ENCODE results near the gene CHRND. TPM values are rescaled to one million over a fixed set of nuclear protein-coding genes. Genes with fewer than 3 reads are reported as not detected.

Gene CHRND
- total RNA-seq (2021) (0.07 to 0.11 TPM in 2 of 3 replicates, not detected in the other), Bru-seq, nascent RNA (not detected)
- long read RNA-seq, experiment 1 = 0 reads
- long read RNA-seq, experiment 2 = 0 reads
- long read RNA-seq, experiment 3 = 0 reads

- Mint-ChIP-seq H3K4me1 (peaks cover 11% of the 10 kb centered on the region), H3K36me3 (no peaks in the 10 kb centered on the region), H3K9me3 (no peaks in the 10 kb centered on the region), H3K27ac (no peak within 1 kb of the TSS), H3K4me3 (no peak within 1 kb of the TSS), H3K27me3 (ENCODE audit: low read depth) (peaks cover 44% of the 10 kb centered on the region)
- ChIA-PET POLR2A (interaction anchor here (0.9 kb wide), 1 partner anchor 13 kb away, joined by 4 read pairs; no protein-coding TSS in a partner anchor), CTCF (interaction anchor here (1.3 to 1.7 kb wide), 5 partner anchors 11 to 158 kb away, joined by 3 to 6 read pairs (median 4); no protein-coding TSS in a partner anchor)
- no peak for TF ChIP-seq KAT7 (CRISPR knock-in tag; IDR thresholded peaks at IDR 0.05; ENCODE audit: borderline replicate concordance)
- TF ChIP-seq ZNF121 (CRISPR knock-in tag; IDR thresholded peaks at IDR 0.05) = no peak
- no peak for TF ChIP-seq TCF7 (CRISPR knock-in tag; IDR thresholded peaks at IDR 0.05; ENCODE audit: low read depth)
- no peak for TF ChIP-seq ZNF425 (CRISPR knock-in tag; conservative IDR thresholded peaks at IDR 0.05)
- TF ChIP-seq MAX (CRISPR knock-in tag; IDR thresholded peaks at IDR 0.05) = no peak
- no peak for TF ChIP-seq CTCF (IDR thresholded peaks at IDR 0.05)
- no peak for TF ChIP-seq ARID4B (CRISPR knock-in tag; IDR thresholded peaks at IDR 0.05; ENCODE audit: borderline replicate concordance)
- no peak for TF ChIP-seq IRF2 (CRISPR knock-in tag; IDR thresholded peaks at IDR 0.05; ENCODE audit: borderline replicate concordance, low read depth)
- no peak for TF ChIP-seq ZNF423 (CRISPR knock-in tag; IDR thresholded peaks at IDR 0.05)
- TF ChIP-seq CREB1 (CRISPR knock-in tag; IDR thresholded peaks at IDR 0.05) = no peak
- no peak for TF ChIP-seq ZBTB21 (CRISPR knock-in tag; IDR thresholded peaks at IDR 0.05; ENCODE audit: borderline replicate concordance)
- no peak for TF ChIP-seq ATF6 (CRISPR knock-in tag; IDR thresholded peaks at IDR 0.05)
- TF ChIP-seq, protein P1, sequence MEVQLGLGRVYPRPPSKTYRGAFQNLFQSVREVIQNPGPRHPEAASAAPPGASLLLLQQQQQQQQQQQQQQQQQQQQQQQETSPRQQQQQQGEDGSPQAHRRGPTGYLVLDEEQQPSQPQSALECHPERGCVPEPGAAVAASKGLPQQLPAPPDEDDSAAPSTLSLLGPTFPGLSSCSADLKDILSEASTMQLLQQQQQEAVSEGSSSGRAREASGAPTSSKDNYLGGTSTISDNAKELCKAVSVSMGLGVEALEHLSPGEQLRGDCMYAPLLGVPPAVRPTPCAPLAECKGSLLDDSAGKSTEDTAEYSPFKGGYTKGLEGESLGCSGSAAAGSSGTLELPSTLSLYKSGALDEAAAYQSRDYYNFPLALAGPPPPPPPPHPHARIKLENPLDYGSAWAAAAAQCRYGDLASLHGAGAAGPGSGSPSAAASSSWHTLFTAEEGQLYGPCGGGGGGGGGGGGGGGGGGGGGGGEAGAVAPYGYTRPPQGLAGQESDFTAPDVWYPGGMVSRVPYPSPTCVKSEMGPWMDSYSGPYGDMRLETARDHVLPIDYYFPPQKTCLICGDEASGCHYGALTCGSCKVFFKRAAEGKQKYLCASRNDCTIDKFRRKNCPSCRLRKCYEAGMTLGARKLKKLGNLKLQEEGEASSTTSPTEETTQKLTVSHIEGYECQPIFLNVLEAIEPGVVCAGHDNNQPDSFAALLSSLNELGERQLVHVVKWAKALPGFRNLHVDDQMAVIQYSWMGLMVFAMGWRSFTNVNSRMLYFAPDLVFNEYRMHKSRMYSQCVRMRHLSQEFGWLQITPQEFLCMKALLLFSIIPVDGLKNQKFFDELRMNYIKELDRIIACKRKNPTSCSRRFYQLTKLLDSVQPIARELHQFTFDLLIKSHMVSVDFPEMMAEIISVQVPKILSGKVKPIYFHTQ (CRISPR knock-in tag; IDR thresholded peaks at IDR 0.05) = no peak
- ATAC-seq = no peak
- no peak for DNase-seq (ENCODE audit: low spot score)
Observed at GRCh38 chr2:232525791-232526371, at the start of gene CHRND. CHRND (plus strand) TSS chr2:232526160; CDS start chr2:232526216, 56 bp downstream.
